DOHH2 (cell line): ENCODE data around the gene DPP10.

Experiments used
- EZH2phosphoT487 ChIP-seq: fragments of 200-600 bp; sonication (generic); IDR thresholded peaks from 2 replicates; pipeline ENCODE4 v1.6.1; 2017; ENCODE audit warnings: borderline replicate concordance, mild to moderate bottlenecking, antibody characterized with exemption, low read length, moderate library complexity, mixed read lengths
- TF ChIP-seq, protein P1 (sequence below): fragments of 200-600 bp; sonication (generic); IDR thresholded peaks from one replicate; pipeline ENCODE4 v1.5.1; 2014; ENCODE audit warnings: antibody characterized with exemption, mild to moderate bottlenecking, low read depth, low read length; ENCODE audit not compliant: poor library complexity, severe bottlenecking

- TF ChIP-seq, protein P1, sequence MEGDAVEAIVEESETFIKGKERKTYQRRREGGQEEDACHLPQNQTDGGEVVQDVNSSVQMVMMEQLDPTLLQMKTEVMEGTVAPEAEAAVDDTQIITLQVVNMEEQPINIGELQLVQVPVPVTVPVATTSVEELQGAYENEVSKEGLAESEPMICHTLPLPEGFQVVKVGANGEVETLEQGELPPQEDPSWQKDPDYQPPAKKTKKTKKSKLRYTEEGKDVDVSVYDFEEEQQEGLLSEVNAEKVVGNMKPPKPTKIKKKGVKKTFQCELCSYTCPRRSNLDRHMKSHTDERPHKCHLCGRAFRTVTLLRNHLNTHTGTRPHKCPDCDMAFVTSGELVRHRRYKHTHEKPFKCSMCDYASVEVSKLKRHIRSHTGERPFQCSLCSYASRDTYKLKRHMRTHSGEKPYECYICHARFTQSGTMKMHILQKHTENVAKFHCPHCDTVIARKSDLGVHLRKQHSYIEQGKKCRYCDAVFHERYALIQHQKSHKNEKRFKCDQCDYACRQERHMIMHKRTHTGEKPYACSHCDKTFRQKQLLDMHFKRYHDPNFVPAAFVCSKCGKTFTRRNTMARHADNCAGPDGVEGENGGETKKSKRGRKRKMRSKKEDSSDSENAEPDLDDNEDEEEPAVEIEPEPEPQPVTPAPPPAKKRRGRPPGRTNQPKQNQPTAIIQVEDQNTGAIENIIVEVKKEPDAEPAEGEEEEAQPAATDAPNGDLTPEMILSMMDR: no peak
- no peak for TF ChIP-seq EZH2phosphoT487
These were observed 629.1 kb downstream of the DPP10 start for GRCh38 chr2:115071534-115071933.
